Choroid plexus epithelial cell (primary cell): ENCODE results near the gene COA7.
"Not testable (repeated sequence)": the region's sequence is repeated elsewhere in the genome, so short reads cannot be mapped to it uniquely, and the experiment has no call there.

Source experiments
- DNase-seq: peaks from one replicate; pipeline ENCODE4 v3.0.0-alpha.2; 2010; ENCODE audit warnings: low read depth
- H3K4me3 ChIP-seq: 2 replicates; pipeline ENCODE4 v1.5.1; 2011; ENCODE audit warnings: low read depth, mild to moderate bottlenecking, control low read depth, low read length, moderate library complexity
- TF ChIP-seq, protein P1 (sequence below): conservative IDR thresholded peaks from 2 replicates; pipeline ENCODE4 v1.5.1; 2011; ENCODE audit warnings: low read depth, mild to moderate bottlenecking, control low read depth, inconsistent platforms, low read length, moderate library complexity

Gene COA7

DNA sequence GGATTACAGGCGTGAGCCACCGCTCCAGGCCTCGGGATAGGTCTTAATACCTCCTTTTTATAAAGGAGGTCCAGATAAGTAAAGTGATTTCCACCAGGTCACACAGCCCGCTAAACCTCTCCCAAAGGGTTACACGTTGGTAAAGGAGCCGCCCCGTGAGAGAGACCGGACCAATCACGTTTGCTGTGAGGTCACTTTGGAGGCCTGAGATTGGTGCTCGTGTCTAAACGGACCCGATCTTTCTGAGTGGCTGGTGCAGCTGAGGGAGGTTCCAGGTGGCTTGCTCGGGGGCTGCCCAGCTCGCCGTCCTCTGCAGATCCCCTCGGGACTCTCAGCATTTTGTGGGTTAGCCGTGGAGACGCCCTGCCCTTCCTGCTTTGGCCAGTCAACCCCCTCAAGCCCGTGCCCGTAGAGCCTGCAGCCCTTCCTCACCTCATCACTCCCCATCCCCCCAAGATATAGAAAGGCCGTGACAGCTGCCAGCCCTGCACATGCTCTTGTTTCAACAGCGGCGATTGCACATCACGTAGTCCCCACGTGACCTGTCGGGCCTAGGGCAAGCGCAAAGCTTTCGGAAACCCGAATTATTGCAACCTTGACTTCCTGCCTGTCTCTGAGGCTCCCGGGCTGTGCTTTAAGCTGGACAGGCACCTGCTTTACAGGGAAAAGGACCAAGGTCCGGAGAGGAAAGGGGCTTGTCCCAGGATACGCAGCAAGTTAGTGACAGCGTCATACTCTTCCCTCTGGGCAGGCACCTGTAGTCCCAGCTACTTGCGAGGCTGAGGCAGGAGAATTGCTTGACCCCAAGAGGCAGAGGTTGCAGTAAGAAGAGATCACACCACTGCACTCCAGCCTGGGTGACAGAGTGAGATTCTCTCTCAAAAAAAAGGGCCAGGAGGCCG lies 5.0 kb upstream of the COA7 start:
- TF ChIP-seq, protein P1, sequence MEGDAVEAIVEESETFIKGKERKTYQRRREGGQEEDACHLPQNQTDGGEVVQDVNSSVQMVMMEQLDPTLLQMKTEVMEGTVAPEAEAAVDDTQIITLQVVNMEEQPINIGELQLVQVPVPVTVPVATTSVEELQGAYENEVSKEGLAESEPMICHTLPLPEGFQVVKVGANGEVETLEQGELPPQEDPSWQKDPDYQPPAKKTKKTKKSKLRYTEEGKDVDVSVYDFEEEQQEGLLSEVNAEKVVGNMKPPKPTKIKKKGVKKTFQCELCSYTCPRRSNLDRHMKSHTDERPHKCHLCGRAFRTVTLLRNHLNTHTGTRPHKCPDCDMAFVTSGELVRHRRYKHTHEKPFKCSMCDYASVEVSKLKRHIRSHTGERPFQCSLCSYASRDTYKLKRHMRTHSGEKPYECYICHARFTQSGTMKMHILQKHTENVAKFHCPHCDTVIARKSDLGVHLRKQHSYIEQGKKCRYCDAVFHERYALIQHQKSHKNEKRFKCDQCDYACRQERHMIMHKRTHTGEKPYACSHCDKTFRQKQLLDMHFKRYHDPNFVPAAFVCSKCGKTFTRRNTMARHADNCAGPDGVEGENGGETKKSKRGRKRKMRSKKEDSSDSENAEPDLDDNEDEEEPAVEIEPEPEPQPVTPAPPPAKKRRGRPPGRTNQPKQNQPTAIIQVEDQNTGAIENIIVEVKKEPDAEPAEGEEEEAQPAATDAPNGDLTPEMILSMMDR: no peak
- peak overlapping the region; percentile 81 for H3K4me3 ChIP-seq
- DNase-seq: peak; percentile 93

DNA sequence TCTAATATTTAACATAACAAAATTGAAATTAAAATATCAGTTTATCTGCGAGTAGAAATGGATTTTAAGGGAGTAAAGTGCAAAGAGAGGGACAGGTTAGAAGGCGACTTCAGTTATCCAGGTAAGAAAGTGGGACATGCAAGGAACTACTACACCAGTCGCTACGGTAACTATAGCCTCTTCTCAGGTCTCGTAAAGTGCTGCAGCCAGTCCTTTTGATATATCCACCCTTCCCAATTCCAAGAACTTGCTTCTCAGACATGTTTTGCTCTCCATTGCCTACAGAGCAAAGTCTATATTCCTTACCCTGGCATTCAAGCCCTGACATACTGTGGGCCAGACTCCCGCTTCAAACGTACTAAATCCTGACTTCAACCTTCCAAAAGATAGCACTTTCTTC lies 2.5 kb downstream of the COA7 start:
- no peak overlapping the region for H3K4me3 ChIP-seq
- TF ChIP-seq, protein P1: no peak
- no peak for DNase-seq

GRCh38 chr1:52693843-52694242 lies 4.3 kb downstream of the COA7 start:
- no peak for DNase-seq
- TF ChIP-seq, protein P1: no peak
- H3K4me3 ChIP-seq: no peak overlapping the region

DNA sequence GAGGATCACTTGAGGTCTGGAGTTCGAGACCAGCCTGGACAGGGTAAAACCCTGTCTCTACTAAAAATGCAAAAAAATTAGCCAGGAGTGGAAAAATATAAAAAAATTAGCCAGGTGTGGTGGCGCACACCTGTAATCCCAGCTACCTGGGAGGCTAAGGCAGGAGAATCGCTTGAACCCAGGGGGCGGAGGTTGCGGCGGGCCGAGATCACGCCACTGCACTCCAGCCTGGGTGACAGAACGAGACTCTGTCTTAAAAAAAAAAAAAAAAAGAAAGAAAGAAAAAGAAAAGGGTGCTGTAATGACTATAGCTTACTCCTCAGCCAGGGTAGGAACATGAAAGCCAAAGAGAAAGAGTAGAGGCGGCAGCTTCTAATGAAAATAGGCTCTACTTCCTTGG lies 4.8 kb downstream of the COA7 start:
- not testable (repeated sequence) for H3K4me3 ChIP-seq, DNase-seq

DNA sequence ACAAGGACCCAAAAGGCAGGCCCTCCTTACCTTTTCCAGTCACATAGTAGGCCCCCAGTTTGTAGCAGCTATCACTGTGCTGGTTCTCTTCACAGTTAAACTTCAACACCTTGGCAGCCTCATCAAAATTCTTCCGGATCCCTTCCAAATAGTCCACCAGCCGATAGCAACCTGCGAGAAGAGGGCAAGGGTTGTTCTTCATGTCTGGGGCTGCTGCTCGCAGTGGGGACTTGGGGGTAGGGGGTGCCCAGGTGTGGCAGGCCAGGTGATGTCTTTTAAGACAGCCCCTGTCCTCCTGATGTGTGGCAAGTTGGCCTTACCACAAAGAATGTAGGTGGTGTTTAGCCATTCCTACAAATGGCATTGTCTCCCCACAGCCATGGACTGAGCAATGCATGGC lies 5.5 kb downstream of the COA7 start:
- TF ChIP-seq, protein P1: no peak
- DNase-seq: no peak
- no peak overlapping the region for H3K4me3 ChIP-seq

GRCh38 chr1:52691821-52692220 lies 6.3 kb downstream of the COA7 start:
- DNase-seq: no peak
- TF ChIP-seq, protein P1: no peak
- no peak overlapping the region for H3K4me3 ChIP-seq

GRCh38 chr1:52686830-52687229 lies 11.3 kb downstream of the COA7 start:
- no peak for DNase-seq
- TF ChIP-seq, protein P1: no peak
- H3K4me3 ChIP-seq: no peak overlapping the region
